Stimulated activated CD4-positive, alpha-beta T cell treated with anti-CD3 and anti-CD28 coated beads, Interleukin-2, amount 100 ng/mL, for 24 hours (primary cell): ENCODE data around the gene TMEM51.

Source experiments
- DNase-seq, 2 donors: peaks; one replicate each; pipeline ENCODE4 v3.0.0-alpha.2; 2020

Gene TMEM51

GRCh38 chr1:15249081-15249480, 95.5 kb downstream of the TMEM51 start:
- peak; percentile 59 to 60 for DNase-seq

GRCh38 chr1:15251857-15252835, 98.6 kb downstream of the TMEM51 start:
- no peak for DNase-seq

- no peak for DNase-seq
Measured at GRCh38 chr1:15254559-15254958, 101.0 kb downstream of the TMEM51 start.

- no peak for DNase-seq
Measured at GRCh38 chr1:15255582-15256149, 102.1 kb downstream of the TMEM51 start.

GRCh38 chr1:15256584-15256983, 103.0 kb downstream of the TMEM51 start:
- DNase-seq, result no peak

- no peak for DNase-seq
Measured at GRCh38 chr1:15257309-15257708, 103.8 kb downstream of the TMEM51 start.

GRCh38 chr1:15258833-15259621, 105.5 kb downstream of the TMEM51 start:
- no peak for DNase-seq

- no peak for DNase-seq
Measured at GRCh38 chr1:15259622-15260007, 106.1 kb downstream of the TMEM51 start.

- DNase-seq, result no peak
Measured at GRCh38 chr1:15260418-15261154, 107.0 kb downstream of the TMEM51 start.

GRCh38 chr1:15261155-15262002, 107.8 kb downstream of the TMEM51 start:
- peak; percentile 20 to 24 for DNase-seq

- DNase-seq, result no peak
Measured at GRCh38 chr1:15262003-15262377, 108.4 kb downstream of the TMEM51 start.

- DNase-seq, result no peak
Measured at GRCh38 chr1:15262706-15263105, 109.2 kb downstream of the TMEM51 start.

GRCh38 chr1:15264769-15265168, 111.2 kb downstream of the TMEM51 start:
- no peak for DNase-seq
